GF-D8 (cell line): ENCODE measurements around the gene ITGA5.
"Not testable (repeated sequence)": the region's sequence is repeated elsewhere in the genome, so short reads cannot be mapped to it uniquely, and the experiment has no call there.

ENCODE experiments used
- DNase-seq: peaks from one replicate; lab custom pipeline; 2025; lab: John Stamatoyannopoulos, UW

ITGA5 gene

DNA sequence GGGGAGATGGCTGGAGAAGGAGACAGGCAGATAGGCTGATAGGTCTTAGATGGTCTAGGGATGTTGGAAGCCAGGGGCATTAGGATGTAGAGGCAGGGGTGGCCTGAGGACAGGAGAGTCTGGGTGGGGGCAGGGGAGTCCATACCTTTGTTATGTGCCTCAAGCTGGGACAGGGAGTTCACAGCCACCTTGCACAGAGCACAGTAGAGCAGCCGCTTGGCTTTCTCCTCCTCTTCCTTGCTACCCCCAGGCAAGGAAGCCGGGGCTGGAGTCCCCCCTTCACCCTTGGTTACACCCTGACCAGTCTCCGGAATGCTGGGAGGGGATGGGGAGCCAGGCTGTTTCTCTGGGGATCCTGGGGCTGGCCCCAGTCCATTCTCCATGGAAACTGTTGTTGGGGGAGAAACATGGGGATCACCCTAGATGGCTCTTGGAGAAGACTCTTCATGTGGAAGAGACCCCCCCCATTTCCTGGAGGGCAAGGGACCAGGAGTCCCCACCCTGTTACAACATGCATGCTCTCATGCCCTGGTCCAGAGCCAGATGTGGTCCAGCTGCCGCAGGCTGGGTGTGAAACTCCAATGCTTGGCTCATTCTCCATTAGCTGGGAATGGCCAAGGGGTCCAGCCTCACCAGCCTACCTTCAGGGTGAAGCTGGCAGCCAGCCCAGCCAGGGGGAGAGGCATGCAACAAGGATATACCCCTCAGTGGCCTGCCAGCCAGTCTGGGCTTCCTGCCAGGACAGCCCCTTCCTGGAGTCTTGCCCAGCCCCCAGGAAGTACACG, 47.5 kb downstream of the ITGA5 start:
- no peak for DNase-seq

DNA sequence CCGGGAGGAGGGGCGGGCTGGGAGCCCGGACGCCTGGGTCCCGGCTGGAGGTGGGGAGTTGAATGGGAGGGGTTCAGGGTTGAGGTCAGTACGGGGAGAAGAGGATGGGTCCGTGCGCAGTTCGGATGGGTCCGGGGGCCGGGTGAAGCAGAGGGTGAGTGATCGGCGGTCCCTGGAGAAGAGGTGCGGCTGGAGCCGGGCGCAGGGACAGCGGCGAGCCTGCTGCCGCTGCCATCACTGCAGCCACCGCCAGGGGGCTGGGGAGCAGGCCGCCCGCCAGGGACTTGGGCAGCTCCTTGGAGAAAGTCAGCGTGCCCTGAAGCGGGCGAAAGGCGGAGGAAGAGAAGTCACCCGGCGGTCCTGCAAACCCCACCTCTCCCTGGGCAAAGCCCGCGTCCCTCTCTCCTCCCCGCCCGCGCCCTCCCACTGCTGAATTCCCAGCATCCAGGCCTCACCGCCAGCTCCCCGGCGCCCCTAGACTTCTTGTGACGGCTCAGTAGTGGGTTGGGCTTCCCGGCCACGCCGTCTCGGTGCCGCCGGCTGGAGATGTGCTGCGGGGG, 48.8 kb downstream of the ITGA5 start:
- no peak for DNase-seq

DNA sequence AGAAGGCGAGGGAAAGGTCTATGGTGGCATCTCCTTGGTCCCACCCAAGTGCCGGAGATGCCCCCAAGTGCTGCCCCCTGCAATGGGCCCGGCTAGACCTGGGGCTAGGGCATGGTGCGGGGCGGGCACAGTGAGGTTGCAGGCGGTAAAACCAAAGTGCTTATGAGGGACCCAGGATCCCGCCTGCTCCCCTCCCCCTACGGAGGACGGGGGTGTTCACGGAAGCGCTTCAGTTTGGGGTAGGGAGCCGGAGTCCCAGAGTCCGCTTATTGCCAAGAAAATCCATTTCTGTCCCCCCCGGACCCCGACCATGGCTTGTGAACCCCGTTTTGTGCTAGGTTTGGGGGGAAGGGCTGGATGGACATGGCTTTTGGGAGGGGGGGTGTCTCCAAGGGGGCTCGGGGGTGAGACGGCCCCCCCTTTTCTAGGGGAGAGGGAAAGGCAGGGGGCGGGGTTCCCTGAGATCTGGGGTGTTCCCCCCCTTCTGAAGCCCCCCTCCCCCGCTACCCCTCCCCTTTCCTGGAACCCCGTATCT, 49.4 kb downstream of the ITGA5 start:
- no peak for DNase-seq

DNA sequence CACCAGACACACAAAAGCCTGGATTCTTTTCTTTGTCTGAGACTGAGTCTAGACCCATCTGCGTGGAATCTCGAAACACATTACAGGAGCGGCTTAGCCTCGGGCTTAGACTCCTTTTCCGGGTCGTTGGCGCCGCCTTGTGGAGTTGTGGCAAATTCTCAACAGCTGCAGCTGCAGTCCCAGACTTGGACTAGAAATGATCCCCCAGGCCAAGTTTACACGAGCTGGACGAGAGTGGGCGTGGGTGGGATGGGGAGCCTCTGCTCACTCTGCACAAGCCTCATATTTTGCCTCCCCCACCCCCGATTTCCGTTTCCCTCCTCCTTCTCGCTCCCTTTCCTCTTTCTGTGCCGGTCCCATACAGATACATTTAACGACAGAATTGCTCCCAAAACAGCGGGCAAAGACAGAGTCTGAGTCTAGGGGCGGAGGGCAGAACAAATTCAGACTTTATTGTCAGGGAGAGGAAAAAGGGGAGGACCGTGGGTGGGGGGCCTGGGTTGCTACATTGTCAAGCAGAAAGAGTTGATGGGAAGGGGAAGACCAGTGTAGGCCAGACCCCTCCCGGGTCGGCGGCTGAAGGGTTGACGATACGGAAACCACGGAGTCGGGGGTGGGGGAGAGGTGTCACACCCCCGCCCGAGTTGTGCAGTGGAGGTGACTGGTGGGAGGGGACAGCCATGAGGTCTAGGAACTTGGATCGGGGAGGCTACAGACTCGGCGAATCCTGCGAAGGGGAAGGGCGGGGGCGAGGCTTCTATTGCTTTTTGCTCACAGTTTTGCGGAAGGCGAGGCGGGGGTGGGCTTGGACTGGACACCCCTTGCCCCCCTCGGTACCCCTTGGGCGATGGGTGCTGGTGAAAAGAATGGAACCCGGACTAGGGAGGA, 50.1 kb downstream of the ITGA5 start:
- peak; percentile 42 for DNase-seq

DNA sequence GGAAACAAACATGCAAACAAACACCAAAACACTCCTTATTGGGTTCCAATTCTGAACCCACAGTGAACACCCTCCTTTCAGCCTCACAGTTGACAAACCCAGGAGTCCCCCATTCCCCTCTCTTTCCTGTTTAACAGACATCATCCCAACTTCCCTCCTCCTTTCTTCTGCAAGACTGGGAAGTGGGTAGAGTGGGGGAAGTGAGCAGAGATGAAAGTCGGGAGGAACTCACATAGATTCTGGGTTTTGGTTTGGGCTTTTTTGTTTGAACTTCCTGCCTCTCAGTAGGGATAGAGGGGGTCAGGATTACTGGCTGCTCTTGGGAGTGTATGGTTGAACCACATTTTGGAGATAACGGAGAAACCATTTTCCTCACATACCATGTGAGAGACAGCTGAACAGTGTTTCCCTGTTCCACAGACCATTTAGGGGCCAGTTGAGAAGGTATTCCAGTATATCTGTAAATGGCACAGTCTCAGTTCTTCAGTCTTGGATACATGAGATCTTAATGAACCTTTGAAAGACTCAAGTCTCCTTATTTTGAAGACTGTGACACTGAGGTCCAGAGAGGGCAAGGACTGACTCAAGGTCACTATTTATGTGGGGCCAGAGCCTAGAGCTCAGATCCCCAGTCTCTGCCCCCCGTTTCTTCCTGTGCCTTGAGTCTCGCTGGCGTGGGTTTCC, 50.9 kb downstream of the ITGA5 start:
- DNase-seq: no peak

DNA sequence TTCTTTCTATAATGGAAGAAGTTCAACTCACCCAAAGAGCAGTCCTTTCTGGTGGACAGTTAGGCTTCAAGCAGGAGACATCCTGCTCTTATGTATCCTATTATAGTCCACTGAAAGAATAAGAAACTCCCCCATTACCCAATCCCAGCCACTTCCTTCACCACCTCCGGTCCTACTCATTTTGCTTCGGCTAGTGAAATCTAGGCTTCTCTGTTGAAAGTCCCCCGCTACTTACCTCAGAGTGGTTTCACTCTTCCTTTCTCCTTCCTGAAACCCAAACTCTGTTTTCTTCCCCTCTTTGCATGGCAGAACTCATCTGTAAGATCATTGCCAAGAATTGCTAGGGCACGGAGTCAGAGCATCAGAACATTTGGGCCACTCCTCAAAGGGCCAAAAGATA, 54.7 kb downstream of the ITGA5 start, which contains the start of gene GPR84:
TSS of gene GPR84 (minus strand) at position 74 of the 400 bp plus-strand sequence. CDS start 635 bp downstream, outside the sequence.
- DNase-seq: peak; percentile 89

DNA sequence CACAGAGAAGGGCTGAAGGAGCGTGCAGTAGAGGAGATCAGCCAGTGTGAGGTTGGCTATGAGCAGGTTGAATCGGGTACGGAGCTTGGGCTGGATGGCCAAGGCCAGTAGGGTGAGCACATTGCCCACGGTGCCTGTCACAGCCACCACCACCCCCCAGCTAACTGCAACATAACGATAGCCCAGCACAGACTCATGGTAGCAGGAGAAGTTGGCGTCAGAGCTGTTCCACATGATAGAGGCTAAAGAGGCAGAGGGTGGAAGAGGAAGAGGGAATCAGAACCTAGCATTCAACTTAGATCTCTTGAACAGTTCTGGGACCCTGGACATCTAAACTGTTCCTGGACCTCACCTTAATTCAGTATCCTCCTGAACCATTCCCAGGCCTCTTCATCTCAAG, 55.4 kb downstream of the ITGA5 start:
- no peak for DNase-seq

DNA sequence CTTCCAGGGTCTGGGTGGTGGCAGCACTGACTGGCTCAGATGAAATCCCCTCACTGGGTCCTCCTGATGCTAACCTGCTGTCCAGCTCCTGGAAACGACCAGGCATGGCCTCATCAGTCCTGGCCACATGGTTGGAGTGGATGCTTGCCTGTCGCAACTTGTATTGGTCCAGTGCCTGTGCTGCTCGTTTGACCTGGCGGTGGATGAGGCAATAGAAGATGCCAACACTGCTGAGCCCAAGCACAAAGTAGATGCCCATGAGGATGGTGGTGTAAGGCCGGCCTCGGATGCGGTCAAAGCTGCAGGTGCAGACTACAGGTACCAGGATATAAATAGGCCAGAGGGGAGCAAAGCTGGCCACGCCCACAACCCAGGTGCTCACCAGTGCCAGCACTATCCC, 56.0 kb downstream of the ITGA5 start:
- DNase-seq: no peak

DNA sequence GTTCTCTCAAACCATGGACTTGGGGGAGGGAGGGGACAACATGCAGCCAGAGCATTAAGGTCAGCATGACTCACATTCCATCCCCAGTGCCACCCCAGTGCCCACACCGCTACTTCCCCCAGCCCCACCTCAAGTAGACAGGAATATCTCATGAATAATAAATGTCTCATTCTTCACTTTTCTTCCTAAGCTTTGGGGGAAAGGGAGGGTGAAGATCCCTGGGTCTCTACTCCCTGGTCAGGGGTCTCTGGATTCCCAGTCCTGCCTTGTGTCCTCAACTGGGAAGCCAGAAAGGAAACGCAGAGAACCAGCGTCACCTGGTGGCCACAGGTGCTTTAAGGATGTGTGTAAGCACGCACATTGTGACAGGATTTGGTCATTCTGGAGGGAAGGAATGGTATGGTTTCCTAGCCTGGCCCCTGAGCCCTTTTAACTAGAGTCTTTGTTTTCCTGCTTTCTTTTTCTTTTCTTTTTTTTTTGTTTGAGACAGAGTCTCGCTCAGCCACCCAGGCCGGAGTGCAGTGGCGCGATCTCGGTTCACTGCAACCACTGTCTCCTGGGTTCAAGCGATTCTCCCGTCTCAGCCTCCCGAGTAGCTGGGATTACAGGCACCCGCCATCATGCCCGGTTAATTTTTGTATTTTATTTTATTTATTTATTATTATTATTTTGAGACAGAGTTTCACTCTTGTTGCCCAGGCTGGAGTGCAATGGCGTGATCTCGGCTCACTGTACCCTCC, 58.2 kb downstream of the ITGA5 start:
- peak; percentile 3 for DNase-seq

DNA sequence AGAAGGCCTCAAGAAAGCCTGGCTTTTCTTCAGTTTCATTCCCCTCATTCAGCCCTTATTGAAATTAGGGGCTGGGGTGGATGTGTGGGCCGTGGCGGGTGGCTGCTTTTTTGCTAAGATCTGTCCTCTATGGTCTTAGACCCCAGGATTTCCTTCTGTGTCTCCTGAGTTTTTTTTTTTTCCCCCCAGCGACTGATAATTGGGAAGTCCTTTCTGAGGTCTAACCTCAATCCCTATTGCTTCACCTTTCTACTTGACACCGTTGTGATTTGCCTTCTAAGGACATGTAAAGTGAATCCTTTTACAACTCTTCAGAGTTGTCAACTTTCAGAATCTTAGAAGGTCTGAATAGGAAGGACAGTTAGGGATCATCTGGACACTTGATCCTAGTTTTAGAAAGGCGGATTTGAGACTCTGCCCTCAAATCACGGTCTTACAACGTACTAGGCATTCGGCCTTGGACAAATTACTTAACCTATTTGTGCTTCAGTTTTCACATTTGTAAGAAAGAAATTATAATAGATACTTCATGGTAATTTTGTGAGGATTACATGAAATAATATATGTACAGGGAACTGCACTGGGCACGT, 59.2 kb downstream of the ITGA5 start:
- no peak for DNase-seq

DNA sequence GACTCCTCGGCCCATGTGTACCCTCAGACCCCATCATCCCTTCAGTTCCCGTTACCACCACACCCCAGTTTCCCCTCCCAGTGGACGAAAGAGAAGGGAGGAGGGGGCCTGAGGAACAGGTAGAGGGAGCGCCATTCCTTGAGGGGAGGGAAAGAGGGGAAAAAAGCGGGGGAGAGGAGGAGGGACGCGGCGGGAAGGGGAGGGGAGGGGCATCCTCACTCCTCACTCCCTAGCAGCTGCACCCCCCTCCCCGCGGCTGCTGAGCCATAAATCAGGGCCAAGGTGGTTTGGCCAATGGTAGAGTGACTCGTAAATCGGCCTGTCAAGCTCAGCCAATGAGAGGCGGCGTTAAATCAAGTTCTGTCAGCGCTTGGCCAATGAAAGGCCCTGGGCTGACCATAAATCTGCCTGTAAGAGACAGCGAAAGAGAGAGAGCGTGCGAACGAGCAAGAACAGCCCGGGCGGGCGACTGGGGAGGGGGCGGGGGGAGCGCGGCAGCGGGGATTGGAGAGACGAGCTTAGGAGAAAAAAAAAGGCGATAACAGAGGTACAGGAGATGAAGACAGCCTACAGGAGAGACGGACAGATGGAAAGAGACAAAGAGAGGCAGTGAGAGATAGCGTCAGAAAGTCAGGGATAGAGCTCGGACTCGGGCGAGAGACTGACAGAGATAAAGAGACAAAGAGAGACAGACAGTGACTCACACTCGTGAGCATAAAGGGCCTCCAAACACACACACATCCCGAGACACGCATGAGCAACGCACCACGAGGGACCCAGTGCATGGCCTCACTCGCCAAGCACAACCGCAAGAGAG, 59.9 kb downstream of the ITGA5 start:
- DNase-seq: peak; percentile 91

DNA sequence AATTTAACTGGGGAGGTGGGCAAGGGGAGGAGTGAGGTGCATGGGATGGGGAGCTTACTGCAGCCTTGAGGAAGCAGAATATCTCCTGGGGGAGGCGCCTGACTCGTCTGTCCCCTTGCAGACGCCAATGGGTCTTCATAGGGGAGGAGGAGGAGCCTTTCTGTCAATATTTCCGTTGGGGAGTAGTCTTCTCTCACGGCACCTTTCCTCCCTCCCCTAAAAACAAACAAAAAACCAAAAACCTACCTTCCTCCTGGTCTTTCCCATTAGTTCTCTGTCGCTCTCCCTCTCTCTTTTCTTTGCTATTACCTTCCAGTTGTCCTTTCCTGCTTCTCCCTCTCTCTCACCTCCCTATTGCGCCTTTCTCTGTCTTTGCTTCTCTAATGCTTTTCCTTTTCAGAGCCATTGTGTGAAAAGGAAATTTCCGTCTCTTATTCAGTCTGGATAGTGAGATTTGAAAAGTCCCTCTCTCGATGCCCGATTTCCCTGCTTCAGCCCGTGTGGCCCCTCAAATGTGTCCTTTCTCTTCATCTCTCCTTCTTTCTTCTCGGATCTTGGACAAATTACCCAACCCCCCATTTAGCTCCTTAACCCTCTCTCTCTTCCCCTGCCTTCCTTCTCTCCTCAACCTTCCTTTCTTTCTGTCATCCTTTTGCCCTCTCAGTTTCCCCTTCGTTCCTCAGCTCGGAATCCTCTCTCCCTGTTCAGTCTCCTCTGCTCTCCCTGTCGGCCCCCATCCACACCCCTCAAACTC, 60.7 kb downstream of the ITGA5 start:
- no peak for DNase-seq

DNA sequence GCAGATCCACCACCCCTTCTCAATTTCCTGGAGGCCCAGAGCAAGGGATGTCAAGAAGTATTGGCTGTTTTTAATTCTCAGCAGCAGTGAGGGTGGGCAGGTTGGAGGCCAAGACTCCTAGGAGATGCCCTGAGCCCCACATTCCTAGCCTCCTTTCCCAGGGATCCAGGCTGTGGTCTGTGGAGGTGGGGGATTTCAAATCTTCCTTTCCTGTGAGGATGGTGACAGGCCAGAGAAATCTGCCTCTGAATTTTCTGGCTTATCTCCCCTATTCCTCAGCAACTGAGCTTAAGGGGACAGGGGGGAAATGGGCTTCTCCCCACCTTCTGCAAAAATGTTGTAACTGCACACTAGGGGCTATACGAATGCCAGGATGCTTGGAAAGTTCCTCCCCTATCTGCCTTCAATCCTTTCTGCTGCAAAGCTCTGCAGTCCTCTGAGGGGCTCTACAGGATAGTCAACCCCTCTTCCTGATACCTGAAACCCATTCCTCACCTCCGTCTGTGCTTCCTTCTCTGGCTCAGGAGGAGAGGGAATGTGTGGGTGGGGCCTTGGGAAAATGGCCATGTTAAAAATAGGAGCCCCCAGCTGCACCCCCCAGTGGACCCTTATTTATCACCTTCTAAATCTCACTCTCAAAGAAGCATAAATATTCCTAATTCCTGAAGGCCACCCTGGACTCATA, 61.4 kb downstream of the ITGA5 start:
- no peak for DNase-seq

DNA sequence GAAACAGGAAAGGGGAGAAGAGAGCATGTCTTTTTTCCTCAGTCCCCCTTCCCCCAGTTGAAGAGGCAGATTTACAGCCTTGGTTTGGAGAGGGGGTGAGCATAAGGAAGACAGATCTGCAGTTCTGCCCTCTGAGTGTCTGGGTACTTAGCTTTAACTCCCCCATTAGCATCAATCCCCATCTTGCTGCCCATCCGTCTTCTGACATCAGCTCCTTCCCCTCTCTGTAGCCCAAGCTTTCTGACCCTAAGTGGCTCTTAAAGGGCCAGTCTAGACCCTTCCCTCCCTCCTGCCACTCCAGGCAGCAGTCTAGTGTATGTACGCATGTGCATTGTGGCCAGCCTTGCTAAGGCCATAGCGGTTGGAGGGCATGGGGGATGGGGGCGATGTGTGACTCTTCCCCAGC, 62.1 kb downstream of the ITGA5 start:
- no peak for DNase-seq

DNA sequence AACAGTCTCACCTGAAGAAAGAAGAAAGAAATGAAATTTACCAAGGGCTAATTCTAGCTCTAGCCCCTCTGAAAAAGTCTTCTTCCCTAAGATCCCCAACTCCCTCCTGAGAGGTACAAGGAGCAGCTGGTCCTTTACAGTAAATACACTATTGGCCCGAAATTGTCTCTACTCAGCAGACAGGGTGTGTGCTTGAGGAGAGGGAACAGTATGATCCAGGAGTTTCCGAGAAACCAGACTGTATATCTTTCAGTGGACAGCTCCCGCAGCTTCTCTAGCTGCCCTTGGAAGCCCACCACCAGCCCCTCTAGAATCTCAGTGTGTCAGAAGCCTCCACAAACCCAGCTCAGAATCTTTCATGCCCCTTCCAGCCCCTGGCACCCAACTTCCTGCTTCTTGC, 62.8 kb downstream of the ITGA5 start:
- DNase-seq: no peak

DNA sequence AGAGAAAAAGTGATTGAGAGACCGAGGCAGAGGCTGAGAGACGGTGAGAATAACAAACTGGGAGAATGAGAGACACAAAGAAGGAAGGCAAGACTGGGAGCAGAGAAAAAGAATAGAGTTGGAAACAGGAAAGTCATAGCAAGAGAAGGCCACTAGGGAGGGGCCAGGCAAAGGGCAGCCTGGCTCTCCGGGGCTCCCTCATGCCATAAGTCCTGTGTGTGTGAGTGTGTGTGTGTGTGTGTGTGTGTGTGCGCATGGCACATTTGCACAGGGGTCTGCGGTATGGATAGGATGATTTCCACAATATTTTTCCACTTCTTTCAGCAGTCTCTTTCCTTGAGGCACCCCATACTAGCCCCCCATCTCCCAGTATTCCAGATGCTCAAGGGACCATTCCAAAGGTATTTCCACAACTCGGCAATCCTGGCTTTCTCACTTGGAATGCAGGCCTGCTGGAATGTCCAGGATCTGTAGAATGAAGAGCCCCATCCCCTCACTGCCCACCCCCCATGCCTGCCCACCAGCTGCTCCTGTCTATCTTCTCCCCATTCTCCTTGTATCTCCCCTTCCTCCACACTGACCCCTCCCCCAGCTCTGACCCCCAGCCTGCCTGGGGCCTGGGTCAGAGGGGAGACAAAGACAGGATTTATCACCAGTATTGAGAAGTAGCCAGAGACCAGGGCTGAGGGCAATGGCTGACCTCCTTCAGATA, 63.8 kb downstream of the ITGA5 start:
- no peak for DNase-seq

DNA sequence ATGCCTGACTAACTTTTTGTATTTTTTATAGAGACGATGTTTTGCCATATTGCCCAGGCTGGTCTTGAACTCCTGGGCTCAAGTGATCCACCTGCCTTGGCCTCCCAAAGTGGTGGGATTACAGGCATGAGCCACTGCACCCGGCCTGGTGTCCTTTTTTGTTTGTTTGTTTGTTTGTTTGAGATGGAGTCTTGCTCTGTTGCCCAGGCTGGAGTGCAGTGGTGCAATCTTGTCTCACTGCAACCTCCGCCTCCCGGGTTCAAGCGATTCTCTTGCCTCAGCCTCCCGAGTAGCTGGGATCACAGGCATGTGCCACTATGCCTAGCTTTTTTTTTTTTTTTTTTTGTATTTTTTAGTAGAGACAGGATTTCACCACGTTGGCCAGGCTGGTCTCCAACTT, 64.8 kb downstream of the ITGA5 start:
- not testable (repeated sequence) for DNase-seq
